Activated CD8-positive, alpha-beta T cell treated with anti-CD3 and anti-CD28 coated beads for 36 hours (primary cell): Measurements from ENCODE around the gene WDR90. TPM values are rescaled to one million over a fixed set of nuclear protein-coding genes. Genes with fewer than 3 reads are reported as not detected.

Experiments used
- ATAC-seq: fragments of 200-7000 bp; cut with Tn5 transposase; one replicate; pipeline ENCODE4 v1.10.0; 2021; ENCODE audit warnings: mild to moderate bottlenecking, moderate library complexity
- CTCF ChIA-PET: fragments of 350-600 bp; sonication (Branson Sonifier 250); formaldehyde crosslinking; loops from one replicate; lab custom pipeline; 2021; ENCODE audit warnings: antibody characterized with exemption; lab: Charles Lee
- POLR2A ChIA-PET: fragments of 350-600 bp; sonication (Branson Sonifier 250); formaldehyde crosslinking; loops from one replicate; lab custom pipeline; 2021; ENCODE audit warnings: antibody characterized with exemption; lab: Charles Lee
- DNase-seq: peaks from one replicate; pipeline ENCODE4 v3.0.0-alpha.2; 2020
- H3K27ac Mint-ChIP-seq: one replicate; pipeline ENCODE4 v1.8.0; 2021; ENCODE audit warnings: mild to moderate bottlenecking, mixed read lengths
- H3K27me3 Mint-ChIP-seq: one replicate; pipeline ENCODE4 v1.8.0; 2021; ENCODE audit warnings: mixed read lengths
- H3K36me3 Mint-ChIP-seq: one replicate; pipeline ENCODE4 v1.8.0; 2021; ENCODE audit warnings: low read depth, mixed read lengths
- H3K4me1 Mint-ChIP-seq: one replicate; pipeline ENCODE4 v1.8.0; 2021; ENCODE audit warnings: low read depth, mixed read lengths
- H3K4me3 Mint-ChIP-seq: one replicate; pipeline ENCODE4 v1.8.0; 2021; ENCODE audit warnings: mild to moderate bottlenecking, moderate library complexity, mixed read lengths
- H3K9me3 Mint-ChIP-seq: one replicate; pipeline ENCODE4 v1.8.0; 2021; ENCODE audit warnings: mixed read lengths
- intact Hi-C: fragments of 100-400 bp; cut with micrococcal nuclease; formaldehyde crosslinking; loops from one replicate; pipeline ENCODE4 v1.10.0; 2022
- total RNA-seq, 2 experiments: library from RNA; stranded (reverse); gene quantifications; one replicate each; pipeline ENCODE4 v1.2.3, GENCODE V29; 2021
- TF ChIP-seq, protein P1 (sequence below): fragments of 200-600 bp; IDR thresholded peaks from one replicate; pipeline ENCODE4 v1.8.0; 2022; ENCODE audit warnings: antibody characterized with exemption, mild to moderate bottlenecking

WDR90 gene
- total RNA-seq, 2 experiments from 2014 or later: 89.6 to 90.7 TPM

DNA sequence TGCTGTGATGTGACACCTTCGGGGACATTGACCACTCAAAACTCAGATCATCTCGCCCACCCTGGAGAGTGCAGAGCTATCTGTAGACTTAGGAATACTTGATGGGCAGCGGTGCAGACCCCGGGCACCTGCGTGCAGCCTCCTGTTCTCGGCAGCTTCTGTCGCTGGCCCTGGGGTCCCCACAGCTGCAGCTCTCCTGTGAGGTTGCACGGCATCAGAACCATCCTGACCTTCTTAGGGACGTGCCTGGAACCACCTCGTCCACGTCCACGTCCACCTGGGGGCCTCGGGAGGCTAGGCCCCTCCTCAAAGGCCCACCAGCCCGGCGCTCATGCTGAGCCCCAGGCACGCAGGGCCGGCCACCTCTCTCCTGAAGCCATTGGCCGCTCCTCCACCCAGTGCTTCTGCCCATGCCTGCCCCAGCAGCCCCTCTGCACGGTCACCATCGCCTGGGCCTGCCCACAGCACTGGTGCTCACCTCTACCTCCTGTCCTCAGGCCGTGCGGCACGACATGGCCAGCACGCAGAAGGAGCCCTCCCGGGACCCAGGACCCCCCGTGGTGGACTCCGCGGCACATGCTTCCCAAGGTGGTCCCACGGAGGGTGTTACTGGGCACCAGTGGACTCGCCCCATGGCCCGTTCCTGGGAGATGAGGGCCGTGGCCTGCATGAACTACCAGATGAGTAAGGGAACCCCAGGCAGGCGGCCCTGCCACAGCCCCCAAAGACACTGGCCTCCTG, 20.7 kb upstream of the WDR90 start:
- ChIA-PET POLR2A (no interaction called here), CTCF (no interaction called here)
- TF ChIP-seq, protein P1, sequence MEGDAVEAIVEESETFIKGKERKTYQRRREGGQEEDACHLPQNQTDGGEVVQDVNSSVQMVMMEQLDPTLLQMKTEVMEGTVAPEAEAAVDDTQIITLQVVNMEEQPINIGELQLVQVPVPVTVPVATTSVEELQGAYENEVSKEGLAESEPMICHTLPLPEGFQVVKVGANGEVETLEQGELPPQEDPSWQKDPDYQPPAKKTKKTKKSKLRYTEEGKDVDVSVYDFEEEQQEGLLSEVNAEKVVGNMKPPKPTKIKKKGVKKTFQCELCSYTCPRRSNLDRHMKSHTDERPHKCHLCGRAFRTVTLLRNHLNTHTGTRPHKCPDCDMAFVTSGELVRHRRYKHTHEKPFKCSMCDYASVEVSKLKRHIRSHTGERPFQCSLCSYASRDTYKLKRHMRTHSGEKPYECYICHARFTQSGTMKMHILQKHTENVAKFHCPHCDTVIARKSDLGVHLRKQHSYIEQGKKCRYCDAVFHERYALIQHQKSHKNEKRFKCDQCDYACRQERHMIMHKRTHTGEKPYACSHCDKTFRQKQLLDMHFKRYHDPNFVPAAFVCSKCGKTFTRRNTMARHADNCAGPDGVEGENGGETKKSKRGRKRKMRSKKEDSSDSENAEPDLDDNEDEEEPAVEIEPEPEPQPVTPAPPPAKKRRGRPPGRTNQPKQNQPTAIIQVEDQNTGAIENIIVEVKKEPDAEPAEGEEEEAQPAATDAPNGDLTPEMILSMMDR: no peak
- no peaks in the 10 kb centered on the region for H3K9me3 Mint-ChIP-seq
- no peaks in the 10 kb centered on the region for H3K36me3 Mint-ChIP-seq
- H3K4me1 Mint-ChIP-seq: no peaks in the 10 kb centered on the region
- no peak overlapping the region for H3K4me3 Mint-ChIP-seq
- intact Hi-C loops: no loop called here
- H3K27me3 Mint-ChIP-seq: no peaks in the 10 kb centered on the region
- DNase-seq (no peak), ATAC-seq (no peak)
- H3K27ac Mint-ChIP-seq: no peak overlapping the region

DNA sequence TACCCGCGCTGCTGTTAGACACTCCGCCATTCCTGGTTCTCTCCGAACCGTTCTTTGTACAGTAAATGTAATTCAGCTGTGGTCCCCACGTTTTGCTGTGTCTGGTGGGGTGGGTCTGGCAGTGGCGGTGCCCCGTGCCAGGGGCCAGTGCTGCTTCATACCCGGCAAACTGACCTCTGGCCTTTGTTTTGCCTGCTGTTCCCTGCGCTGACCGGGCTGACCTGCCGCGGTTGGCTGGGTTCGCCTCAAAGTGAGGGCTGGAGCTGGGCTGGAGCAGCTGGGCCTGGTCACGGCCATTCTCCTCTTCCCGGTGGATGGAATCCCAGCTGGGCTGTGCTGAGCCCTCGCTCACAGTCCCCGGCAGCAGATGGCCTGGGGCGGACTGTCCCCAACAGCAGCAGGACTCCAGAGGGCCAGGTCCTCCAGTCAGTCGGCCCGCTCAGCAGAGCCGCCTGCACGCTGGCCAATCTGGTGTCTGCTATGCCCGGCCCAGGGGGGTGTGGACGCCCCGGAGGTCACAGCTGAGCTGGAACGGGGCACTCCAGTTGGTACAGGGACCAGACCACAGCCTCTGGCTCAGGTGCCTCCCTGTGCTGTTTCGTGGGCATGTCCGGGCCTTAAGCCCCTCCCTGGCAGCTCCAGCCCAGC, 19.9 kb upstream of the WDR90 start:
- TF ChIP-seq, protein P1: no peak
- ChIA-PET CTCF (no interaction called here), POLR2A (no interaction called here)
- Mint-ChIP-seq H3K27me3 (no peaks in the 10 kb centered on the region), H3K27ac (no peak overlapping the region), H3K4me3 (no peak overlapping the region), H3K36me3 (no peaks in the 10 kb centered on the region), H3K9me3 (no peaks in the 10 kb centered on the region), H3K4me1 (no peaks in the 10 kb centered on the region)
- no peak for ATAC-seq
- intact Hi-C loops: no loop called here
- no peak for DNase-seq

DNA sequence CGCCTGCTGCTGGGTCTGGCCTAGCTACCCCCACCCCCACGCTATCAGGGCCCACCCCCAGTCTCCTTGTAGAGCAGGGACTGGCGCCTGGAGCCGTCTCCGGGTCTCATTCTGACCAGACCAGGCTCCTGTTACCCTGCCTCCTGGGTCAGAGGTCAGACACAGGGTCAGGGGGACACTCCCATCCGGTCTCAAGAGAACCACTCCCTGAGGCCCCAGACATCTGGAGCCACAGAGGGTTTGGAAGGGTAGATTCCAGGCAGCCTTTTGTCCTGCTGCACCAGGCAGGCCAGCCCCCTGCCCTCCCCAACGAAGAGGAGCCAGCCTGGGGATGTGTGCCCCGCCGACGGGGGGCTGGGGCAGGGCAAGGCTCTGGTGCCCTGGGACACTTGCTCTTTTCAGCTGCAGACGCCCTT, 19.3 kb upstream of the WDR90 start:
- ChIA-PET POLR2A (no interaction called here), CTCF (no interaction called here)
- no peaks in the 10 kb centered on the region for H3K27me3 Mint-ChIP-seq
- intact Hi-C loops: no loop called here
- H3K27ac Mint-ChIP-seq: no peak overlapping the region
- no peaks in the 10 kb centered on the region for H3K36me3 Mint-ChIP-seq
- TF ChIP-seq, protein P1: no peak
- no peak overlapping the region for H3K4me3 Mint-ChIP-seq
- no peak for ATAC-seq
- peaks cover 2% of the 10 kb centered on the region for H3K4me1 Mint-ChIP-seq
- H3K9me3 Mint-ChIP-seq: no peaks in the 10 kb centered on the region
- DNase-seq: no peak

DNA sequence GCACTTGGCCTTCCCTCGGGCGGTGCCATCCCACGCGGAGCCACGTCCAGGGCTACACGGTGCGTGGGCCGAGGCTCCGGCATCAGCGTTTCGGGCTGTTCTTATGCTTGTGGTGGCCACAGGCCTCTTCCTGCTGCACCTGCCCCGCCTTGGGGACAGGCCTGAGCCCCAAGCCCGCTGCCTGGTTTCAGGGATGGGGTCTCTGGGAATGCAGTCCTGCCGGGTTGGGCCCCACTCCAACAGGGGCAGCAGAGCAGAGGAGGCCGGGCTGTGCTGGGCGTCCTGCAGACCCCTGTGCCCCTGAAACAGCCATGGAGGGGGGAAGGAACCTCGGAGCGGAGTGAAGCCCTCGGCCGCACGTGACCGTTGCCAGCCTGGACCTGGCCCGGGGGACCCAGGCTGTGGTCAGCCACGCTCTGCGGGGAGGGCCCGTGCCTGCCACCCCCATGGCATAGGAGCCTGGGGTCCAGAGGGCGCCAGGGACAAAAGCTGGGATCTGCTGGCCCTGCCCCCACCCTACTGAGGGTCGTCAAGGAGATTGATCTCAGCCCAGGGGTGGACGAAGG, 18.8 kb upstream of the WDR90 start:
- H3K4me3 Mint-ChIP-seq: no peak overlapping the region
- POLR2A ChIA-PET: no interaction called here
- CTCF ChIA-PET: no interaction called here
- intact Hi-C loops: no loop called here
- DNase-seq: no peak
- no peaks in the 10 kb centered on the region for H3K27me3 Mint-ChIP-seq
- peaks cover 3% of the 10 kb centered on the region for H3K4me1 Mint-ChIP-seq
- TF ChIP-seq, protein P1: no peak
- no peak for ATAC-seq
- H3K27ac Mint-ChIP-seq: no peak overlapping the region
- H3K36me3 Mint-ChIP-seq: no peaks in the 10 kb centered on the region
- no peaks in the 10 kb centered on the region for H3K9me3 Mint-ChIP-seq

DNA sequence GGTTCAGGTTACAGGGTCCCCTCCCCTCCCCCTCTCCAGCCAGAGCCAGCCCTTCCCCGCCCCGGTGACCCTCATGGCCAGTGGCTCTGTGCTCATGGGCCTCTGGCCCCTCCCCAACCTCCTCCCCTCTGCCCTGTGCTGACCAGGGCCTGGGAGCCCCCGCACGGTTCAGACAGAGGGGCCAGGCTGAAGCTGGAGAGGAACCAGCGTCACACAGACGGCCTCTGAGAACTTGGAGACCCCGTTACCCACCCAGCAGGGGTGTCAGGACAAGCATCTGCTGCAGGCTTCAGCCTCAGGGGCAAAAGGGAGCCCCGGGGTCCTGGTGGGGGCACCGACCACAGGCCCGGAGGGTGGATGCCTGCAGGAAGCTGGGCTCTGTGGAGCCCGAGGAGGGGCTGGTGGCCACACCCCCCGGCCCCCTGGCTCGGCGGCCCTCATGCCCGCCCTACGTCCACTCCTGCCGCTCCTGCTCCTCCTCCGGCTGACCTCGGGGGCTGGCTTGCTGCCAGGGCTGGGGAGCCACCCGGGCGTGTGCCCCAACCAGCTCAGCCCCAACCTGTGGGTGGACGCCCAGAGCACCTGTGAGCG, 18.3 kb upstream of the WDR90 start, which contains the start of gene WFIKKN1:
Gene WFIKKN1, plus strand, starts transcription at position 171 of the 591 bp plus-strand sequence. Its CDS starts 269 bp downstream, at position 440.
- CTCF ChIA-PET: no interaction called here
- POLR2A ChIA-PET: no interaction called here
- ATAC-seq: no peak
- no peaks in the 10 kb centered on the region for H3K9me3 Mint-ChIP-seq
- intact Hi-C loops: no loop called here
- no peak within 1 kb of the TSS for H3K27ac Mint-ChIP-seq
- no peaks in the 10 kb centered on the region for H3K36me3 Mint-ChIP-seq
- H3K4me1 Mint-ChIP-seq: peaks cover 3% of the 10 kb centered on the region
- no peak for DNase-seq
- no peak within 1 kb of the TSS for H3K4me3 Mint-ChIP-seq
- no peaks in the 10 kb centered on the region for H3K27me3 Mint-ChIP-seq
- TF ChIP-seq, protein P1: no peak
